ENCODE data around the gene AFG3L2.

Gene AFG3L2

GRCh38 chr18:12304351-12305210, 72.4 kb downstream of the AFG3L2 start:
- peaks cover 3% of the 10 kb centered on the region; the same call in 1 of the 2 replicates for H3K27me3 ChIP-seq (ENCODE audit: control insufficient read depth, insufficient read depth, low read length)
- H3K4me1 ChIP-seq (ENCODE audit: control insufficient read depth, insufficient read depth, low read length), result peaks cover 5% of the 10 kb centered on the region
- H3K36me3 ChIP-seq (ENCODE audit: control insufficient read depth, insufficient read depth, low read length), result no peaks in the 10 kb centered on the region
- H3K4me3 ChIP-seq (ENCODE audit: low read length), result no peak overlapping the region
- no peak overlapping the region for H3K27ac ChIP-seq (ENCODE audit: low read length)
- no peak for DNase-seq (ENCODE audit: low read depth, low spot score)
- no peaks in the 10 kb centered on the region for H3K9me3 ChIP-seq (ENCODE audit: control insufficient read depth, insufficient read depth, low read length)
- no CpG with 5 or more reads among the region's 19 CpGs for WGBS (ENCODE audit: insufficient coverage, insufficient read length)

DNA sequence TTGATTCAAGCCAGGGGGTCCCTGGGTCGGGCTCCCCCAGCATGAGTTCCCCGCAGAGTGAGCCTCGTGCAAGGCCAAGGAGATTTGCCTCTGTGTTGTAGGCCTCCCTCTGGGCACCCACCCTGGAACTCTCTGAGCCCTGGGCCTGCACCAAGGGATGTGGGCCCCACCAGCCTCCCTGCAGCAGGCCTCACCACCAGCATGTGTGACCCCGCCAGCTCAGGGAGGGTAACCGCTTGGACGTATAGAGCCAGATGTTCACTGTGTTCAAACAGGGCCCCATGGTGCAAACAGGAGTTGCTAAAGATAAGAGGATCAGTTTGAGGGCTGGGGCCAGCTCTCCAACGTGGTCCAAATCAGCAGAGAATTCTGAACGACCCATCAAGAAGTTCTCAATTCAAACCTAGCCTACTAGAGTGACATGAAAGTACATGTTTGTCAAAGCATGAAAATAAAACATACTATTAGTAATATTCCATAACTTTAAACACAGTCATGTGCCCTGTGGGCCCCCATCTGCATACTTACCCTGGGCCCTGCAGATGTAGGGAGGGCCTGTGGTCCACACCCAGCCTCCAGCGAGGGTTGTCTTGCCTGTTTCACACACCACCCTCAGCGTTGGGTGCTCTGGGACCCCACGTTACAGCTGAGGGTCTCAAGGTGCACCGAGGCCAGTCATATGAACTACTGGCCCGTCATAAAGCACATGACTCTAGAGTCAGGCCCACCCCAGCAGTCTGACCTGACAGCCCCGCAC, 74.5 kb downstream of the AFG3L2 start:
- no peak overlapping the region for H3K27ac ChIP-seq (ENCODE audit: low read length)
- no CpG with 5 or more reads among the region's 14 CpGs for WGBS (ENCODE audit: insufficient coverage, insufficient read length)
- no peaks in the 10 kb centered on the region for H3K36me3 ChIP-seq (ENCODE audit: control insufficient read depth, insufficient read depth, low read length)
- no peak for DNase-seq (ENCODE audit: low read depth, low spot score)
- H3K4me1 ChIP-seq (ENCODE audit: control insufficient read depth, insufficient read depth, low read length), result peaks cover 3% of the 10 kb centered on the region; the same call in 1 of the 2 replicates
- H3K27me3 ChIP-seq (ENCODE audit: control insufficient read depth, insufficient read depth, low read length), result peaks cover 3% of the 10 kb centered on the region; the same call in 1 of the 2 replicates
- no peaks in the 10 kb centered on the region for H3K9me3 ChIP-seq (ENCODE audit: control insufficient read depth, insufficient read depth, low read length)
- no peak overlapping the region for H3K4me3 ChIP-seq (ENCODE audit: low read length)

- no peaks in the 10 kb centered on the region for H3K9me3 ChIP-seq (ENCODE audit: control insufficient read depth, insufficient read depth, low read length)
- no peaks in the 10 kb centered on the region; the same call in 1 of the 2 replicates for H3K4me1 ChIP-seq (ENCODE audit: control insufficient read depth, insufficient read depth, low read length)
- no peak for DNase-seq (ENCODE audit: low read depth, low spot score)
- no peaks in the 10 kb centered on the region for H3K36me3 ChIP-seq (ENCODE audit: control insufficient read depth, insufficient read depth, low read length)
- WGBS (ENCODE audit: insufficient coverage, insufficient read length), result no CpG with 5 or more reads among the region's 13 CpGs
- no peaks in the 10 kb centered on the region for H3K27me3 ChIP-seq (ENCODE audit: control insufficient read depth, insufficient read depth, low read length)
- no peak overlapping the region for H3K4me3 ChIP-seq (ENCODE audit: low read length)
- no peak overlapping the region for H3K27ac ChIP-seq (ENCODE audit: low read length)
Measured at GRCh38 chr18:12301263-12302005, 75.6 kb downstream of the AFG3L2 start.

GRCh38 chr18:12299862-12300261, 77.2 kb downstream of the AFG3L2 start:
- no peaks in the 10 kb centered on the region; the same call in 1 of the 2 replicates for H3K27me3 ChIP-seq (ENCODE audit: control insufficient read depth, insufficient read depth, low read length)
- no peak for DNase-seq (ENCODE audit: low read depth, low spot score)
- H3K4me3 ChIP-seq (ENCODE audit: low read length), result no peak overlapping the region
- H3K27ac ChIP-seq (ENCODE audit: low read length), result no peak overlapping the region
- no CpG with 5 or more reads among the region's 2 CpGs for WGBS (ENCODE audit: insufficient coverage, insufficient read length)
- H3K9me3 ChIP-seq (ENCODE audit: control insufficient read depth, insufficient read depth, low read length), result no peaks in the 10 kb centered on the region
- no peaks in the 10 kb centered on the region for H3K36me3 ChIP-seq (ENCODE audit: control insufficient read depth, insufficient read depth, low read length)
- H3K4me1 ChIP-seq (ENCODE audit: control insufficient read depth, insufficient read depth, low read length), result no peaks in the 10 kb centered on the region; the same call in 1 of the 2 replicates

- H3K36me3 ChIP-seq (ENCODE audit: control insufficient read depth, insufficient read depth, low read length), result no peaks in the 10 kb centered on the region
Measured at GRCh38 chr18:12296457-12296856, 80.6 kb downstream of the AFG3L2 start.

DNA sequence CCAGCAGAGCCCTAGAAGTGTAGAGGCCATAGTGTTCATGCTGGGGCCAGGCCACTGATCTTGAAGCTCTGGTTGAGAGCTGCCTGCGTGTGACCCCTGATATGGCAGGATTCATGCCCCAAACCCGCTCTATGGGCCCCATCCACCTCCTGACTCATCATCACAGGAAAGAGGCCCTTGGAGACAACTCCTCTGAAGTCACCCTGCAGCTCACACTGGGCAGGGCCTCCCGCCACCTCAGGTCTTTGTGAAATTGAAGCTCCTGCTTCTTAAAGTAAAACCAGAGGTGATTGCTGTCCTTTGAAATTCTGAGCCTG, 81.0 kb downstream of the AFG3L2 start:
- WGBS (ENCODE audit: insufficient coverage, insufficient read length), result no CpG with 5 or more reads among the region's 3 CpGs
- Histone ChIP-seq H3K9me3 (ENCODE audit: control insufficient read depth, insufficient read depth, low read length) (no peaks in the 10 kb centered on the region), H3K27me3 (ENCODE audit: control insufficient read depth, insufficient read depth, low read length) (no peaks in the 10 kb centered on the region; the same call in 1 of the 2 replicates), H3K4me3 (ENCODE audit: low read length) (no peak overlapping the region), H3K36me3 (ENCODE audit: control insufficient read depth, insufficient read depth, low read length) (no peaks in the 10 kb centered on the region), H3K4me1 (ENCODE audit: control insufficient read depth, insufficient read depth, low read length) (no peaks in the 10 kb centered on the region), H3K27ac (ENCODE audit: low read length) (no peak overlapping the region)
- DNase-seq (ENCODE audit: low read depth, low spot score), result no peak

More at GRCh38 chr18:12296457-12296856, 80.6 kb downstream of the AFG3L2 start:
- Histone ChIP-seq H3K4me1 (ENCODE audit: control insufficient read depth, insufficient read depth, low read length) (no peaks in the 10 kb centered on the region), H3K27me3 (ENCODE audit: control insufficient read depth, insufficient read depth, low read length) (no peaks in the 10 kb centered on the region; the same call in 1 of the 2 replicates), H3K9me3 (ENCODE audit: control insufficient read depth, insufficient read depth, low read length) (no peaks in the 10 kb centered on the region), H3K4me3 (ENCODE audit: low read length) (no peak overlapping the region), H3K27ac (ENCODE audit: low read length) (no peak overlapping the region)
- DNase-seq (ENCODE audit: low read depth, low spot score), result no peak
- WGBS (ENCODE audit: insufficient coverage, insufficient read length), result no CpG with 5 or more reads among the region's 1 CpG

DNA sequence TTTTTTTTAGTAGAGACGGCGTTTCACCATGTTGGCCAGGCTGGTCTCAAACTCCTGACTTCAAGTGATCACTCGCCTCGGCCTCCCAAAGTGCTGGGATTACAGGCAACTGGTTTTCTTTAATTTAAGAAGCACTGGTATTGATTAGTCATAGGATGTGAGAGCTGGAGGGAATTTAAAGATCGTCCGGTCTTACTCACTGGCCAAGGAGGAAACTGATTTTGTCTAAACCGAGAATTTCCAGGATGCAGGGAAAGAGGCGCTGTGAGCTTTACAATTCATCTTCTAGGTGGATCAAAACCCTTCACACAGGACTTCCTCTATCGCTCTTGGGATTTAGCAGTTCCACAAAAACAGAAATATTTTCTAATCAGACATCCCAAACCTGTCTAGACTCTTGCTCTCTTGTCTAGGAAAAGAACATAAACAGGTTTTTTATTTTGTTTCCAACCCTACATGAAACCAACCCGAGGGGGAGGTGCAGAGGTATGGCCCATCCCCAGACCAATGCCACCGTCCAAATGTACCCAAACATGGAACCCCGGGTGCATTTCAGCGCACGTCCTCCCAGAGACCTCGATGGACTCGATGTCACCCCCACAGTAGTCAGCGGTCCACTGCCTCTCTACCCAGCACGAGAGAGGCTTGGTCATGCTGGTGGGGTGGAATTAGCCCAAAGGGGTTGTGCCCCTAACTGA, 81.5 kb downstream of the AFG3L2 start:
- Histone ChIP-seq H3K27ac (ENCODE audit: low read length) (no peak overlapping the region), H3K4me3 (ENCODE audit: low read length) (no peak overlapping the region), H3K9me3 (ENCODE audit: control insufficient read depth, insufficient read depth, low read length) (no peaks in the 10 kb centered on the region), H3K27me3 (ENCODE audit: control insufficient read depth, insufficient read depth, low read length) (no peaks in the 10 kb centered on the region; the same call in 1 of the 2 replicates), H3K36me3 (ENCODE audit: control insufficient read depth, insufficient read depth, low read length) (no peaks in the 10 kb centered on the region), H3K4me1 (ENCODE audit: control insufficient read depth, insufficient read depth, low read length) (no peaks in the 10 kb centered on the region)
- no CpG with 5 or more reads among the region's 18 CpGs for WGBS (ENCODE audit: insufficient coverage, insufficient read length)
- DNase-seq (ENCODE audit: low read depth, low spot score), result no peak

DNA sequence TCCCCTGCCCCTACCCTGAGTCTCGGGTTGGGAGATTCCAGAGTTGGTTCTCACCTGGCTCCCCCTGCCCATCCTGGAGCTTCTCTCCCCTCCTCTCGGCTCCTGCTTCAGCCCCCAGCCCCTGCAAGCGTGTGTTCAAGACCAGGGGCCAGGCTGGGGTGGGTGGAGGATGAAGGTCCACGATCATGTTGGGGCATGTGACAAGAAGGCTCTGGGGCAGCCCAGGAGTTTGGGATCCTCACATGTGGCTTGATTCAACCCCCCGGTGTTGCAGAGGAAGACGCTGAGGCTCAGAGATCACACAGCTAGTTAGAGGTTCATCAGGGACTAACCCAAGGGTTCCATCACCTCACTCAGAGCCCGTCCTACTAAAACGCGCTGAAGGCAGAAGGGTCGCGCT, 83.2 kb downstream of the AFG3L2 start:
- no peak overlapping the region; the same call in 1 of the 2 replicates for H3K4me3 ChIP-seq (ENCODE audit: low read length)
- no peaks in the 10 kb centered on the region for H3K4me1 ChIP-seq (ENCODE audit: control insufficient read depth, insufficient read depth, low read length)
- no peaks in the 10 kb centered on the region for H3K36me3 ChIP-seq (ENCODE audit: control insufficient read depth, insufficient read depth, low read length)
- DNase-seq (ENCODE audit: low read depth, low spot score), result no peak
- no peaks in the 10 kb centered on the region; the same call in 1 of the 2 replicates for H3K27me3 ChIP-seq (ENCODE audit: control insufficient read depth, insufficient read depth, low read length)
- WGBS (ENCODE audit: insufficient coverage, insufficient read length), result no CpG with 5 or more reads among the region's 11 CpGs
- H3K27ac ChIP-seq (ENCODE audit: low read length), result no peak overlapping the region
- H3K9me3 ChIP-seq (ENCODE audit: control insufficient read depth, insufficient read depth, low read length), result no peaks in the 10 kb centered on the region

- Histone ChIP-seq H3K27me3 (ENCODE audit: control insufficient read depth, insufficient read depth, low read length) (peaks cover 2% of the 10 kb centered on the region; the same call in 1 of the 2 replicates), H3K27ac (ENCODE audit: low read length) (no peak overlapping the region), H3K9me3 (ENCODE audit: control insufficient read depth, insufficient read depth, low read length) (no peaks in the 10 kb centered on the region), H3K4me1 (ENCODE audit: control insufficient read depth, insufficient read depth, low read length) (no peaks in the 10 kb centered on the region), H3K36me3 (ENCODE audit: control insufficient read depth, insufficient read depth, low read length) (no peaks in the 10 kb centered on the region), H3K4me3 (ENCODE audit: low read length) (no peak overlapping the region)
- DNase-seq (ENCODE audit: low read depth, low spot score), result no peak
- no CpG with 5 or more reads among the region's 14 CpGs for WGBS (ENCODE audit: insufficient coverage, insufficient read length)
Measured at GRCh38 chr18:12291690-12292089, 85.3 kb downstream of the AFG3L2 start.
